Measurements from ENCODE around the gene TERB1.

The TERB1 gene

DNA sequence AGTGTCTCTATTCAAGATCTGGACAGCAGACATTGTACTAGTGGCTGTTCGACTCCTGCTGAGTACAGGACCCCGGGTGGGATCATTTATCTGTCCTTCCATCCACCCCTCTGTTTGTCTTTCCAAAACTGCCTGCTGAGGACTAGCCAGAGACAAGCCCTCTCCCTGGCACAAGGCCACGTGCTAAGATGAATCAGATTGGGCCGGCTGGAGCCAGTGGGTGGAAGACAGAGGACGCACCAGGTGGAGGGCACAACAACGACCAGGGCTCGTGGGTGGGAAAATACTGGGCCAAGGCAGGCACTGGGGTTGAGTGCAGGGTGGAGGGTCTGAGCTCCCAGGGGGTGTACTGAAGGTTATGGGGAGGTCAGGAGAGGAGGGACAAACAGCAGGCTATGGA, 41.4 kb upstream of the TERB1 start:
- no peak for TF ChIP-seq CTCF (IDR thresholded peaks at IDR 0.05)
- H3K27ac ChIP-seq, result no peak overlapping the region
- H3K4me3 ChIP-seq, result no peak overlapping the region
- DNase-seq (ENCODE audit: low spot score), result no peak

DNA sequence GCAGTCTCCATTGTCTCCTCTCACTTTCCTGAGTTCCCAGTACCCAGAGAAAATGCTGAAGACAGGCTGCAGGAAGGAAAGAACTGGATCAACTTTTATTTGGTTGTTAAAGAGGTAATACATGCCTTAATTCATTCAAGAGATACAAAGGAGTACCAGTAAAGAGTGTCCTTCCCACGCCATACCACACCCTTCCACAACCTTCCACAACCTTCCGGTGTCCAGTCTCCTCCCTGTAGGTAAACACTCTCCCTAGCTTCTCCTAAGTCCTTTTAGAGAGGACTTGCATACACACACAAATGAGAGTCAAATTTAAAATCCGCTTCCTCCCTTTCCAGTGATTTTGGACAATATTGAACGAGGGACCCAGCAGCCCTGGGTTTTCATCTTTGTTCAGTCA, 40.0 kb upstream of the TERB1 start:
- TF ChIP-seq CTCF (IDR thresholded peaks at IDR 0.05), result no peak
- Histone ChIP-seq H3K27ac (no peak overlapping the region), H3K4me3 (no peak overlapping the region)
- DNase-seq (ENCODE audit: low spot score), result no peak

GRCh38 chr16:66840883-66841282, 39.5 kb upstream of the TERB1 start:
- DNase-seq (ENCODE audit: low spot score), result no peak
- Histone ChIP-seq H3K27ac (no peak overlapping the region), H3K4me3 (no peak overlapping the region)
- no peak for TF ChIP-seq CTCF (IDR thresholded peaks at IDR 0.05)

GRCh38 chr16:66834746-66835145, 33.4 kb upstream of the TERB1 start:
- no peak overlapping the region for H3K4me3 ChIP-seq
- DNase-seq (ENCODE audit: low spot score), result no peak
- TF ChIP-seq CTCF (IDR thresholded peaks at IDR 0.05), result no peak
- H3K27ac ChIP-seq, result no peak overlapping the region

GRCh38 chr16:66832661-66833305, 31.4 kb upstream of the TERB1 start:
- Histone ChIP-seq H3K4me3 (no peak overlapping the region), H3K27ac (no peak overlapping the region)
- TF ChIP-seq CTCF (IDR thresholded peaks at IDR 0.05), result no peak
- no peak for DNase-seq (ENCODE audit: low spot score)

DNA sequence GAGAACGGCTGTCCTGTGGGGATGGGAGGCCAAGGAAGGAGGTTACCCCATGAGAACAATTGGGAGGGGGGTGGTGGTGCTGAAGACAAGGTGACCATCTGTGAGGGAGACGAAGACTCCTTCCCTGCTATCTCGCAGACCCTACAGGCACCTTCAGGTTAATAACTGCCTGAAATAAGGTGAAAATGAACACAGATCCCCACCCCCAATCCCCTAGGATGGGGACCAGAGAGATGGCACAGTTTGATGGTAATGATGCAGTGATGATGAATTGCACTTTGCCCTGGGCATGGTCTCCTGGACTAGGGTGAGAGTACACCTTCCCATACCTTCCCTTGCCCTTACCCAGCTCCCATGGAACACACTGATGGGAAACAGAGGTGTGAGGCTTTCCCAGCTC, 30.8 kb upstream of the TERB1 start:
- DNase-seq (ENCODE audit: low spot score), result no peak
- no peak for TF ChIP-seq CTCF (IDR thresholded peaks at IDR 0.05)
- Histone ChIP-seq H3K27ac (no peak overlapping the region), H3K4me3 (no peak overlapping the region)
